NCI-H1105 (cell line): Measurements from ENCODE around the gene PLCH2.

Experiments used
- DNase-seq: peaks from one replicate; lab custom pipeline; 2025; lab: John Stamatoyannopoulos, UW

The PLCH2 gene

GRCh38 chr1:2460203-2460602, 15.9 kb upstream of the PLCH2 start:
- DNase-seq: no peak

- DNase-seq: no peak
Observed at GRCh38 chr1:2460996-2461751, 14.9 kb upstream of the PLCH2 start.

GRCh38 chr1:2462819-2463218, 13.3 kb upstream of the PLCH2 start:
- DNase-seq: no peak

GRCh38 chr1:2463396-2463795, 12.7 kb upstream of the PLCH2 start:
- no peak for DNase-seq

- DNase-seq: no peak
Observed at GRCh38 chr1:2465371-2466269, 10.5 kb upstream of the PLCH2 start.

- DNase-seq: no peak
Observed at GRCh38 chr1:2466270-2466665, 9.8 kb upstream of the PLCH2 start.

- no peak for DNase-seq
Observed at GRCh38 chr1:2466958-2467554, 9.0 kb upstream of the PLCH2 start.

GRCh38 chr1:2468041-2468472, 8.0 kb upstream of the PLCH2 start:
- DNase-seq: no peak

- DNase-seq: no peak
Observed at GRCh38 chr1:2468540-2468939, 7.5 kb upstream of the PLCH2 start.

- no peak for DNase-seq
Observed at GRCh38 chr1:2469103-2469940, 6.8 kb upstream of the PLCH2 start.

- no peak for DNase-seq
Observed at GRCh38 chr1:2470290-2471158, 5.6 kb upstream of the PLCH2 start.

GRCh38 chr1:2471159-2471471, 5.0 kb upstream of the PLCH2 start:
- no peak for DNase-seq

GRCh38 chr1:2471587-2472001, 4.5 kb upstream of the PLCH2 start:
- DNase-seq: no peak

- no peak for DNase-seq
Observed at GRCh38 chr1:2472109-2472508, 4.0 kb upstream of the PLCH2 start.

- DNase-seq: no peak
Observed at GRCh38 chr1:2472561-2473177, 3.4 kb upstream of the PLCH2 start.

GRCh38 chr1:2473198-2473597, 2.9 kb upstream of the PLCH2 start:
- DNase-seq: no peak

- DNase-seq: no peak
Observed at GRCh38 chr1:2474104-2474844, 1.8 kb upstream of the PLCH2 start.

GRCh38 chr1:2474933-2475371, 1.1 kb upstream of the PLCH2 start:
- DNase-seq: no peak

- DNase-seq: no peak
Observed at GRCh38 chr1:2475571-2475970, 518 bp upstream of the PLCH2 start.

GRCh38 chr1:2477309-2477708, 1.2 kb downstream of the PLCH2 start:
- DNase-seq: no peak
